GM18519 (cell line): ENCODE results near the gene HID1.
"Not testable (repeated sequence)": the region's sequence is repeated elsewhere in the genome, so short reads cannot be mapped to it uniquely, and the experiment has no call there.

Source experiments
- ATAC-seq: cut with Tn5 transposase; IDR thresholded peaks from one replicate; pipeline ENCODE4 v1.9.1; 2021; ENCODE audit warnings: mild to moderate bottlenecking, moderate library complexity; ENCODE audit not compliant: unreplicated experiment, low FRiP score

The HID1 gene

DNA sequence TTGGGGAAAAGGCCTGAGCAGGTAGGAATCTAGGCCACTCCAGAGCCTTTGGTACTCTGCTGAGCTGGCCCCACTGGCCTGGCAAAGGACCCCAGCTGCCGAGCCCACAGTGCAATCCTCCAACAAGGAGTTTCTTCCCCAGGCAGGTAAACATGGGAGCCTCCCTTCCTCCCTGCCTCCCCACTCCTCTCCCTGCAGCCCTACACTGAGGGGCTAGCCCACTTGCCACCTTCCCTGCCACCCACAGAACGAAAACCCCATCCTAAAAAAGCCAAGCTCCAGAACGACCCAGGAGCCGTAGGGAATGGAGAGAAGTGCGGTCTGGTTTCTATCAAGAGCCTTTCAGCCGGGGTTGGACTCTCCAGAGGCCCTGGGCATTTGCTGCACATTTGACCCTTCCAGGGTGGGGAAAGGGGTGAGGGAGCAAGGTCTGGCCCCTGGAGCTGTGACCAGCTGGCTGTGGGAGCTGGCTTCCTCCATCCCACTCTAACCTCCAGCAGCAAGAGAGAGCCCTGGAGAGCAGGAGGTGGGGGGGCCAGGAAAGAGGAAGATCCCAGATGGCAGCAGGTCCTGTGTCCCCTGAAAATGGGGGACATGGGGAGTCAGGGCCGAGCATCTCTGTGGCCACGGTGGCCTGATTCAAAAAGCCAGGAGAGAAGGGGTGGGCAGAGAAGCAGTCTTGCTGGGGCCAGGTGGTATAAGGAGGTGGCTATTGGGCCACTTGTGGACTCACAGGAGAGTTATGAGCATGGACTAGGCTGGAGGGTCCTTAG is 1.3 kb downstream of the HID1 start:
- ATAC-seq: no peak

DNA sequence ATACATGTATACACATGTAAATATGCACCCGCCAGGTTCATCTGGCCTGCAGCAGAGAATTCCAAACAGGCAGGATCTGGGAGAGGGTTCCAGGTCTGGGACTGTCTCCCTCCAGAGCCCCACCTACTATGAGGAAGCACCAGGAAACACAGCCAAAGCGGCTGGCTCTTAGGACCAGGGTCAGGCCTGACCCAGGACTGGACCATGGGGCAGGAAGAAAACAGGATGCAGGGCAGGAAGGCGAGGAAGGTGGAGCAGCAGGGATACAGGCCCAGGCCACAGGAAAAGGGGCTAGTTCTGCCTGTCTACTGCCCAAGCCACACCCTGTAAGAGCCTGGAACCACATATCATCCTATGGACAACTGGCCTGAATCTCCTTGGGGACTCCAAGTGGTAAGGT is 2.2 kb downstream of the HID1 start:
- no peak for ATAC-seq

DNA sequence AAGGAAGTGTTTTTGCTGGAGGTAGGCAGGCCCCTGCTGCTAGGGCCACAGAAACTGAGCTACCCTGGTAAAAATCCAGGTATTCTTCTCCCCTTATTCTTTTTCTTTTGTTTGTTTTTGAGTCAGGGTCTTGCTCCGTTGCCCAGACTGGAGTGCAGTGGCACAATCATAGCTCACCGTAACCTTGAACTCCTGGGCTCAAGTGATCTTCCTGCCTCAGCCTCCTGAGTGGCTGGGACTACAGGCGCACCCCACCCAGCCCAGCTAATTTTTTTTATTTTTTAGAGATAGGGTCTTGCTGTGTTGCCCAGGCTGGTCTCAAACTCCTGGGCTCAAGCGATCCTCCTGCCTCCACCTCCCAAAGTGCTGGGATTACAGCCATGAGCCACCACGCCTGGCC is 3.1 kb downstream of the HID1 start:
- ATAC-seq: not testable (repeated sequence)

DNA sequence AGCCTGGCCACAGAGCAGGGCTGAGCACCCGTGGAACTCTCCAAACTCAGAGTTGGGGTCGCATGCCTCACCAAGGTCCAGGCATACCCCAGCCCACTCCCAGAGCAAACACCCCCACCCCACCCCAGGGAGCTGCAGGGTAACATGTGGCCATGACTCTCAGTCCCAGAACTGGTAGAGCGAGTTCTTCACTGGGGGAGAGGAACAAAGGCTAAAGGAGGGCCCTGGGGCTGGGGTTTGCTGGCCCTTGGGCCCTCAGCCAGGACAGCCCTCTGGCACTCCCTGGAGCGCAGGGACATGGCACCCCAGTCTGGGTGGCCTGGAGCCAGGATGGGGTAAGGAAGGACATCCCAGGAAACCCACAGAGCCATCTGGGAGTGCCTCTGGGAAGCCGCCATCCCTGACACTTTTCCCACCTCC is 4.2 kb downstream of the HID1 start:
- ATAC-seq: no peak

DNA sequence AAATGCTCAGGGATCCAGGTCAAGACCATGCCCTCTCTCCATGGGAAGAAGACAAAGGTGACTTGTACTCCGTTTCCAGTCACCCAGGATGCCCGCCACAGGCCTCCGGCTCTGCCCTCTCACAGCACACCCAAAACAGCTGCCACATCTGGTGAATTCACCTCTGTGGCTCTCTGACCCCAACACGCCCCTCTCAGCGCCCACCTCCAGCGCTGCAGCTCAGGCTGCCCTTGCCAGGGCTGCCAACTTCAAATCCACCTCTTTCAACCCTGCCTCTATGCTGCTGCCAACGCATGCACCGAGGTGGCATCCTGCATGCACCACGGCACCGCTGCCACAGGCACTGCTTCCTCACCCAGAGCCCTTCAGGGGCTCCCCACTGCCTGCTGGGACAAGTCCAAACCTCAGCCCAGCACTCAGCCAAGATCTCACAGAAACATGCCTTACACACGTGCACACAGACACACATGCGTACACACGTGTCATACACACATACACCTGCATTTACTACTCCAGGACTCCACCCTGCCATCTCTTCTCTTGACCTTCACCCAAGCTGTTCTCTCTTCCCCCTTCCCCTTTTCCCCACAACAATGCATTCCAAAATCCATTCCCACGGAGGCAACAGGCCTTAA is 7.5 kb downstream of the HID1 start:
- no peak for ATAC-seq

DNA sequence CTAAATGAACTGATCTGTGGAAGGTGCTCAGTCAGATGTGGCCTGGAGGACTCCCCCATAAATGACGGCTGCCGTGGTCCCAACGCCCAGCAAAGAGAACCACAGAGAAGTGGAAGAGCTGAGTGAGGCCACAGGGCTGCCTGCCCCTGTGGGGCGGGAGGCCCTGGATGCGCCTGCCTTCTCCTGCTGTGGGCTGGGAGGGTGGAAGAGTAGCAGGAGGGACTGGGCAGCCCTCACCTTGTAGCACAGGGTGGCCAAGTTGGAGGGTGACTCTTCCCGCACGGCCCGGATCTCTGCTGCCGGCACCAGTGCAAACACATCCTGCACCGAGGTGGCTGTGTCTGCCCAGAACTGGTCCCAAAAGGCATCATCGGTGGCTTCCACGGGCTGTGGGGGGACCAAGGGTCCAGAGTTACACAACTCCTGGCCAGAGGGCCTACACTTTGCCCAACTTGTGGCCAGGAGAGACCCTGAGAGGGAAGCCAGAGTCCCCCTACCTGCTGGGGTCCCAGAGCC is 8.3 kb downstream of the HID1 start:
- no peak for ATAC-seq

DNA sequence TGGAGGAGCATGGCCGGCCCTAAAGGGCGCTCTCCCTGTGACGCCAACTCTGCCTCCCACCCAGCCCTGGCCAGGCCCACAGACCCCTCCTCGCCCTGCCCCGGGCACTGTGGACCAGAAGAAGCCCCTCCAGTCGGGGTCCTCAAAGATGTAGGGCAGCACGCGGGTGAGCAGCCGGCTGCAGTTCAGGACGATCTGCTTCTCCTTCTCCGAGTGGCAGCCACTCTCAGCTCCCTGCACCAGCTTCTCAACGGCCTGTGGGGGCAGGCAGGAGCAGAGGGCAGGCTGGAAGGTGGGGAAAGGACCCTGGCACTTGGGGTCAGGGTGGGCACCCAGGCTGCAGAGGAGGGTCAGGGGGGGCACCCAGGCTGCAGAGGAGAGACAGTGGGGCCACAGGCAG is 8.9 kb downstream of the HID1 start:
- no peak for ATAC-seq

DNA sequence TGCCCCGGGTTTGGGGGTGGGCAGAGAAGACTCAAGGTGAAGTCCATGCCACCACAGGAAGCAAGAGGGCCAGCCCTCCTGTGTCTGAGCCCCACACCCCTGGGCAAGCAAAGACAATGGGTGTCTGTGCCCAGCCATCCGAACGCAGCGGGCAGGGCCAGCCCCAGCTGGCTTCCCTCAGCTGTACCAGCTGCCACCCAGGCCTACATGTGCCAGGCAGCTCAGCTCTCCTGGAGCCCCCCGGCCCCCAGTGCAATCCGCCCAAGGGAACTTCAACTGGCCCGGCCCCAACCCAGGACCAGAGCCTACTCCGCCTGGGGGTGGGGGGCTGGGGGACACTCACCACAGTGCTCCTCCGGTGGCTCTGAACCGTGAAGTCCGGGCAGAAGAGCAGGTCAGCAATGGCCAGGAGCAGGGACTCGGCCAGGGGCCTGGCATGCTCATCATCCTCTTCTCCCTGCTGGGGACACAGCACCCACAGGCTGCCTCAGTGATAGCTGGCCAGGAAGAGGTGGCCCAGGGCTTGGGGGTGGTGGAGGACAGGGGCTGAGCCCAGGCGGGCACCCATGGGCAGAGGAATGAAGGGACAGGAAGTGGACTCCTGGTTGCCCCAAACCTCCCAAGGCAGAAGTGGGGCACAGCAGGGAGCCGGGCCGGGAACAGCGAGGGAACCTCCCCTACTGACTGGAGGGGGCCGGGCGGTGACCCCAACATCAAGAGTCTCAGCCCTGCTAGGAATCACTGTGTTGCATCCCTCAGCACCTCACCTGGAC is 9.8 kb downstream of the HID1 start:
- ATAC-seq: no peak

DNA sequence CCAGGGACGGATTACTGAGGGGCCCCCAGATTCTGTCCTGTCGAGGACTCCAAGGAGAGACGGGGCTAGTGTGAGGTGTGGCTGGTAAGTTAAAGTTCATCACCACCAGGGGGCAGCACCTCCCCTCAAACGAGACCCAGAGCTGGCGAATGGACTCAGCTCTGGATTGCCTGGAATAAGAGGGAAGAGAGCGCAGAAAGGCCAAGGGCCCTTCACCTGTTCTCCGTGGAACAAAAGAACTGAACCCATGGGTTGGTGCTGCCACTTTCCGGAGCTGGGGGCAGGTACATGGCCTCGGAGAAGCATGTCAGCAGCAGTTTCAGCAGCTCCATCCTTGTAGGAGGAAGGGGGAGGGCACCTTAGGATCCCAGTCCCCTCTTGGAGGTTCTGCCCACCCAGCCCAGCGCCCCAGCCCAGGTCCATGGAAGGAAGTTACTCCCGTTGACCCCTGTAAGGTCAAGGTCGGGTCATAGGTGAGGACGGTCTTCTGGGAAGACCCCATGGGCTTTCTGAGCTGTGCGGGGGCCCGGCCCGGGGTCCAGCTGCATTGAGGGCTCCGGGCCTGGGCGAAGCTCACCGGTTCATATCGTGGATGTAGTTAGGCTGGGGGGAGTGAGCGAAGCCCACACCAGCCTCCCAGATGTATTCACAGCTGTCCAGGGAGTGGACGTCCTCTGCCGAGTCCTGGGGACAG is 10.8 kb downstream of the HID1 start:
- no peak for ATAC-seq

DNA sequence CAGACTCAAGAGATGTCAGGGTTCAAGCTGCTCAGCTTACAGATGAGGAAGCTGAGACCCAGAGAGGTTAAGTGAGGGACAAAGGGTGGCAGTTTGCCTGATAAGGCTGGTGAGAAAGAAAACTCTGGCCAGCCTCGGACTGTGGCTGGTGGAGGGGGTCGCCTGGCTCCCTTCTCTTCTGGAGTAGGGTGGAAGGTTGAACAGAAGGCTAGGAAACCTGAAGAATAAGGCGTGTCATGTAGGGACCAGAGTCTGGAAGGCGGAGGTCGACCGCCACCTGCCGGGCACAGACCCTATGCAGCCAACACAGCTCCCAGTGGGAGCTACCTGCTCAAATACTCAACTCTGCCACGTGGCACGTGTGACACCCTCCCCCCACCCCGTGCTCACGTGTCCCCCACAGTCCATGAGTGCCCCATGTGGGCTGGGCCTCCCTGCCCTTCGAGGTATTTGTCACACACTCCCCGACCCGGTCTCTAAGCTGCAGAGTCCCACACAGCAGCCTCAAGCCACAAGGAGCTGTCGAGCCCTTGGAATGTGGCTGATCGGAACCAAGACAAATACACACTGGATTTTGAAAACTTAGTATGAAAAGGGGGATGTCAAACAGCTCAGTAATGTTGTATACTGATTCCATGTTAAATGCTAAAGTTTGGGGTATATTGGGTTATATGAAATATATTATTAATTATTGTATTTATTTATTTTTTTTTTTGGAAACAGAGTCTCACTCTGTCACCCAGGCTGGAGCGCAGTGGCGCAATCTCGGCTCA is 11.8 kb downstream of the HID1 start:
- ATAC-seq: no peak

DNA sequence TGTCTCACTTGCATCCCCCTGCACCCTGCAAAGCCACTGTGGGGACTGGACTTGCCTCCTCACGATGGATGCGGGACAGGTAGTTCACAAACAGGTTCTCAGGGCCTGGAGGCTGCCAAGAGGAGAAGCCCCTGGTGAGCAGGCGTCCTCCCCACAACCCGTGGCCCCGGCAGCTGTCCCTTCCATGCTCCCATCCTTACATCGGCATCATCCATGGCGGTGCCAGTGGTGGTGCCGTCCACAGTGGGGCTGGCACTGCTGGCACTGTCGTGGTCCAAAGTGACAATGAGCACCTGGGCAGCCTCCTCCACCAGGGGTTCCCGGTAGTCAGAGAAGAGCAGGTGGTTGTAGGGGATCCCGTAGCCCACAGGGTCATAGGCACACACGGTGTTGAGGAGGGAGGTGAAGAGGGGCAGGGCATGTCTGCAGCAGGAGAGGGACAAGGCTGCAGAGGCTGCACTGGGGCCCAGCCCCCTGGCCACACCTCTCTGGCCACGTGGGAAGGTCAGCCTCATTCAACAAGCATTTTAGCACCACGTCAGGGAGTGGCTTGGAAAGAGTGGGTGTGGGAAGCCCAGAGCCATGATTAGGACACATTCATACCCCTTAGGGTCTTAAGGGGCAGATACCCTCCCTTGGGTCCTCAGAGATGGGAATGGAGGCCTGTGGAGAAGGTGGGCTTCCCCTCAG is 12.6 kb downstream of the HID1 start:
- ATAC-seq: no peak

DNA sequence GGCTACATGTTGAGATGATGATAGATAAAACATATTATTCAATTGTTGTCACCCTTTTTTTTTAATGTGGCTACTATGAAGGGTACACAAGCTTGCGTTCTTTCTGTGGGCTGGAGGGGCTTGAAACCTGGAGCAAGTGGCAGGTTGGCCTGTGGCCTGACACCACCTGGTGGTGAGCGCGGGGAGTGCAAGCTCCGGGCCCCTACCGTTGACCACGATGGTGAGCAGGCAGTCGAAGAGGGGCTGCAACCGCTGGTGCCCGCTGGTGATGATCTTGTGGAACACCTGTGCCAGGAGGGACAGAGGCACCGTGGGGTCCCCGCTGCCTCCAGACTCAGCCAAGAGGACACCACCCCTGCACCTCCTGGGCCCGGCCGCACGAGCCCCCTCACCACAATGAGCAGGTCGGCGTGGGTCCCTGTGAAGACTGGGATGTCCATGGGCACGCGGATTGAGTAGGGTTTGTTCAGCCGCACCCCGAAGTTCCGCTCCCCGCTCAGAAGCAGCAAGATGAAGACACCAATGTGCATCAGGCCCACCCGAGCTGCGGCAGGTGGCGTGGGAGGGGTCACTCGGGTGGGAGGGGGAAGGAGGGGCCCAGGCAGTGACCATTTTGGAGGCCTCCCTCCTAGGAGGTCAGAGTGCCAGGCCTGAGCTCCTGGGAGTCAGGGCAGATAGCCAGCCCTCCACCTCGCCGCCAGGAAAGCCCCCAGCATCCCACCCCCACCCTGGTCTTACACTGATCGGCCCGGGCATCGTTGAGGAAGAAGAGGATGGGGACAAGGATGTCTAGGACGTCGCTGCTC is 14.4 kb downstream of the HID1 start:
- no peak for ATAC-seq

DNA sequence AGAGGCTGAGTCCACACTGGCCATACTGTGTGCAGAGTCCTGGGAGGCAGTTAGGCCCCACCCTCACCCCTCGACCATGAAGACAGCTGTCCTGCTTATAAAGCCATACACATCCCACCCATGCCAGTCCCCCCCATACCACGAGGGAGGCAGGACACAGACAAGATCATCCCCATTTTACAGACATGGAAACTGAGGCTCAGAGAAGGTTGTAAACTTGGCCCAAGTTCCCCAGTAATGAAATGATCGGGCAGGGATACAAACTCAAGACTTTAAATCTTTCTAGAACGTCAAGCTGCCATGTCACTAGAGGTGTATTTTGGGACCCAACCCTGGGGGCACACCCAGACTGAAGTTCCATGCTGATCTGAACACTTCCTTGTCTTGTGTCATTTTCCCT is 16.5 kb downstream of the HID1 start:
- no peak for ATAC-seq

DNA sequence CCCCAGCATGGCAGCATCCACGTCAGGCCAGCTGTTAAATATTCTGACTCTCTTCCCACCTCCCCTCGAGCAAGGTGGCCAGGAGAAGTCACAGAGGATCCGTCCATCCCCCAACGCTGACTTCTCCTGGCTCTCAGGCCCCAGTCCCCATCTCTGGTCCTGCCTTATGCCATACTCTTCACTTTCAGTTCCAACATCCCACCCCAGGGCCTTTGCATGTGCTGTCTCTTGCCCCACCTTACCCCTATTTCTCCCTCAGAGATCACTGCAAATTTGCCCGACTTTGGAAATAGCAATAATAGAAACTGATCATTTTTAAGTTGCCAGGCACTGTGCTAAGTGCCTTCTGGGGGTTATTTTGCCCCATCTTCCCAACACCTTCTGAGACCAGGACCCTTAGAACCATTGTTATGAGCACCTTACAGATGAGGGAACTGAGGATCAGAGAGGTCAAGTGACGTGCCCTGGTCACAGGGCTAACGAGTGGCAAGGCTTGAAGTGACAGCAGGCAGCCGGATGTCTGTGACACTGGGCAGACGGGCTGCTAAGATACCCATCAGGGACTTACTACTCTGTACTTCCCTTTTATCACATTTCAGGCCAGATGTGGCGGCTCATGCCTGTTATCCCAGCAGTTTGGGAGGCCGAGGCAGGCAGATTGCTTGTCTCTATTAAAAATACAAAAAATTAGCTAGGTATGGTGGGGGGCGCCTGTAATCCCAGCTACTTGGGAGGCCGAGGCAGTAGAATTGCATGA is 17.7 kb downstream of the HID1 start:
- ATAC-seq: no peak

DNA sequence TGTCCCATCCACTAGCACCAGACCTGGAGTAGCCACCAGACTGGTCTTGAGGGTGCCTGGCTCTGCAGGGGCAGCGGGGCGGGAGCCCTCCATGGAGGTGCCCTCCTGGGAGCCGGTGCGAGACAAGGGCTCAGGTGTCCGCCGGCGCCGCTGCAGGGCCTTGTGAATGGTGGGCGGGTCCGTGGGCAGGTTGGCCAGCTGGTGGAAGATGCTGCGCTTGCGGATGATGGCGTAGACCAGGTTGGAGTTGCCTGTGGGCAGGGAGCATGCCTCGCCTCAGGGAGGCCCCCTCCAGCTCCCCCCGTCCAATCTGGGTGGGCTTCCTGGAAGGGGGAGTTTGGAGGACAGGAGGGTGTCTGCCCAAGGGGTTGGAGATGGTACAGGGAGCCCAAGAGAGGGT is 18.4 kb downstream of the HID1 start:
- no peak for ATAC-seq

DNA sequence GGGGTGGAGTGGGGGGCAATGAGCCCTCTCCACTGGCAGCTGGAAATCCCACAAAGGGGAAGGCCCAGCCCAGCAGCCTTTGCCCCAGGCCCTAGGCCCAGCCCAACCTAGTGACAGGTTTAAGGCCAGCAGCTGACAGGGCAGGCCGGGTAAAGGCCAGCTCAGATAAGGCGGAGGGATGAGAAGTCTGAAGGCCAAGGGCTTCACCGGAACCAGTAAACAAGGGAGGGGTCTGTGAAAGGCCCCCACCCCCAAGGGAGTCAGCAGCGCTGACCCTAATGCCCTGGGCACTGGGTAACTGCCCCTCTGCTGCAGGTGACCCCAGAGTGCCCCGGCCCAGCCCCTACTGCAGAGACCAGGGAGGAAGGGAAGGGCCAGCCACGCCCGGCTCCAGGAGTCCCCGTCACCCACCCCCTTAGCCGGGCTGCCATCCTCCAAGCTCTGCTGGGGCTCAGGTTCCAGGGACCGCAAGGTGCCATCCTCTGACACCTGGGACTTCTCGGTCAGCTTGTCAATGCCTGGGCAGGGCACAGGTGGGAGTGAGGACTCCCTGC is 19.3 kb downstream of the HID1 start:
- ATAC-seq: no peak

DNA sequence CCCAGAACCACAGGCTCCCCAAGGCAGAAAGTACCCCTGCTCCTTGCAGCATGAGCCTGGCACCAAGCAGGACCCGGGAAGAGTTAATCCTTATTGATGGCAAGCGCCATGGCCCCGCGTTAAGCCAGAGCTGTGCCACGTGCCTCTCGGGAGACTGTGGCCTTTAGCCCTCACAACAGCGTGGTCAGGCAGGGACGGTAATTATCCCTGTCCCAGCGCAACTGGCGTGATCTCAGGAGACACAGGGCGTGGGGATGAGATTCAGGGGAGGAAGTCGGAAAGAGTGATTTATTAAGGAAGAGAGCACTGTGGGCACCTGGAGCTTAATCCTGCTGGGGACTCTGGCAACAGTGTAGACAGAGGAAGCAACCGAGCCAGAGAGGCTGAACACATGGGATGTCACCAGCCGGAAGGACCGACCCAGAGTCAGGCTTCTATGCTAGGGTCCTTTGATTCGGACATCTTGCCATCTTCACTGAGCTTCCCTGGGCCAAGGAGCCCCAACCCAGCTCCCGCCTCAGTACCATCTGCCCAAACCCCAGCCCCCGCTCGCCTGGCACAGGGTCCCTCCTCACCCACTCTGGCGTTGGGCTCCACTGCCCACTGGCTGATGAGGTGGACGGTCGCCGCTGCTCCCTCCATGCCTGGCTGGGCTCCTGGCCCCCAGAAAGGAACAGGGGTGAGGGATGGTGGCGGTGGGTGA is 20.0 kb downstream of the HID1 start:
- ATAC-seq: no peak
